ENCODE data around the gene KCNMB1.
A peak's percentile ranks its signal among the peaks of the same experiment; 100 is the strongest.

The KCNMB1 gene

DNA sequence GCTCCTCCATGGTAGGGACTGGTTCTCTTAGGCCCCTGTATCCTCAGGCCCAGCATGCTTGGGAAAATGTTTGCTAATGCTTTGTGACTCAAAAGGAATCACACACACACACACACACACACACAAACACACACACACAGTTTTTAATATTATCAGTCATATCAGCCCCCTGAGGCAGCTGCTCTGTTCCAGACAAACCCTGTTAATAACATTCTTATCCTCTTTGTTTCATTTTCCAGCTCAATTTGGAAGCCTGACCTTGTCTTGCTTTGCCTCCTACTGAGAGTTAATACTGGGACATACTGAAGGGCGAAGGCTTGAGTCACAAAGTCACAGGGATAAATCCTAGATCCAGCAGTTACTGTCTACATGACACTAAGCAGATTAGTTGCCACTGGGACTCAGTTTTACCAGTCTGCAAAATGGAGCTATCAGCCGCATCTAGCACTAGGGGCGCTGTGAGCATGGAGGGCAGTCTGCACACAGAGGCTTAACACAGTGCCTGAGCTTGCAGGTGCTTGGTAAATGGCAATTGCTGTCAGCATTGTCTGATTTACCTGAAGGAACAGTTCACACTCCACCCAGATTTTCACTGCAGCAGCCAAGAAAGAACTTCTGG, 37.1 kb upstream of the KCNMB1 start:
- no peaks in the 10 kb centered on the region for H4K20me1 ChIP-seq (ENCODE audit: control insufficient read depth, insufficient read depth, low read depth, low read length)
- H3K27ac ChIP-seq (ENCODE audit: low read depth, low read length) = no peak overlapping the region
- H3K79me2 ChIP-seq (ENCODE audit: control insufficient read depth, low read length) = no peaks in the 10 kb centered on the region
- peaks cover 15% of the 10 kb centered on the region for H3K27me3 ChIP-seq (ENCODE audit: control insufficient read depth, low read length)
- no peaks in the 10 kb centered on the region for H3K9me3 ChIP-seq (ENCODE audit: control insufficient read depth, insufficient read depth, low read length)
- no peaks in the 10 kb centered on the region for H3K36me3 ChIP-seq (ENCODE audit: control insufficient read depth, low read length)
- TF ChIP-seq EZH2phosphoT487 (IDR thresholded peaks at IDR 0.05; ENCODE audit: borderline replicate concordance, low read length) = no peak
- TF ChIP-seq, protein P1, sequence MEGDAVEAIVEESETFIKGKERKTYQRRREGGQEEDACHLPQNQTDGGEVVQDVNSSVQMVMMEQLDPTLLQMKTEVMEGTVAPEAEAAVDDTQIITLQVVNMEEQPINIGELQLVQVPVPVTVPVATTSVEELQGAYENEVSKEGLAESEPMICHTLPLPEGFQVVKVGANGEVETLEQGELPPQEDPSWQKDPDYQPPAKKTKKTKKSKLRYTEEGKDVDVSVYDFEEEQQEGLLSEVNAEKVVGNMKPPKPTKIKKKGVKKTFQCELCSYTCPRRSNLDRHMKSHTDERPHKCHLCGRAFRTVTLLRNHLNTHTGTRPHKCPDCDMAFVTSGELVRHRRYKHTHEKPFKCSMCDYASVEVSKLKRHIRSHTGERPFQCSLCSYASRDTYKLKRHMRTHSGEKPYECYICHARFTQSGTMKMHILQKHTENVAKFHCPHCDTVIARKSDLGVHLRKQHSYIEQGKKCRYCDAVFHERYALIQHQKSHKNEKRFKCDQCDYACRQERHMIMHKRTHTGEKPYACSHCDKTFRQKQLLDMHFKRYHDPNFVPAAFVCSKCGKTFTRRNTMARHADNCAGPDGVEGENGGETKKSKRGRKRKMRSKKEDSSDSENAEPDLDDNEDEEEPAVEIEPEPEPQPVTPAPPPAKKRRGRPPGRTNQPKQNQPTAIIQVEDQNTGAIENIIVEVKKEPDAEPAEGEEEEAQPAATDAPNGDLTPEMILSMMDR (IDR thresholded peaks at IDR 0.05; ENCODE audit: low read depth, low read length, poor library complexity, severe bottlenecking) = peak; percentile 46
- H3F3A ChIP-seq (ENCODE audit: control insufficient read depth, insufficient read depth) = no peaks in the 10 kb centered on the region
- H3K4me1 ChIP-seq (ENCODE audit: control insufficient read depth, low read length) = no peaks in the 10 kb centered on the region
- H3K9me2 ChIP-seq (replicated peaks; ENCODE audit: control insufficient read depth, low read length) = no peaks in the 10 kb centered on the region
- H3K4me2 ChIP-seq (ENCODE audit: low read length) = no peak overlapping the region
- no peak overlapping the region for H3K4me3 ChIP-seq (ENCODE audit: low read length)

DNA sequence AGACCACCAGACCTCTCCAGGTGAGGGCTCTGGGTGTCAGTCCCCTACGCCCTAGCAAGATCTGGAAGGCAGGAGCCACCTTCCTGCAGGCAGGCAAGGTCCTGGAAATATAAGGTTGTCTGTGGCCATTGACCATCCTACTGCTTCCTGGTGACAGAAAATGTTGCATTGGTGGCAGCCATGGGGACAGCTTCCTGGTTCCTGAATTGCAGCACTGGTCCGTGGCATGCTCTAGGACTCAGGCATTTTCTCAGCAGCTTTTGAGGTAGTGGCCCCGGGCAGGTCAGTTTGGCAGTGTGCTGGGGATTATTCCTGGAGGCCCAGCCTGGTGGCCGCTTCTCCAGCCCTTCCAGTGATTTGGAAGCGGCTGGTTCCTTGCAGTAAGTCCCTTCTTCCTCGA, 36.6 kb upstream of the KCNMB1 start:
- no peak overlapping the region for H3K4me2 ChIP-seq (ENCODE audit: low read length)
- H4K20me1 ChIP-seq (ENCODE audit: control insufficient read depth, insufficient read depth, low read depth, low read length) = no peaks in the 10 kb centered on the region
- no peaks in the 10 kb centered on the region for H3K4me1 ChIP-seq (ENCODE audit: control insufficient read depth, low read length)
- H3K79me2 ChIP-seq (ENCODE audit: control insufficient read depth, low read length) = no peaks in the 10 kb centered on the region
- no peak overlapping the region for H3K4me3 ChIP-seq (ENCODE audit: low read length)
- H3K9me3 ChIP-seq (ENCODE audit: control insufficient read depth, insufficient read depth, low read length) = no peaks in the 10 kb centered on the region
- no peaks in the 10 kb centered on the region for H3K36me3 ChIP-seq (ENCODE audit: control insufficient read depth, low read length)
- H3F3A ChIP-seq (ENCODE audit: control insufficient read depth, insufficient read depth) = no peaks in the 10 kb centered on the region
- no peak overlapping the region for H3K27ac ChIP-seq (ENCODE audit: low read depth, low read length)
- no peak for TF ChIP-seq EZH2phosphoT487 (IDR thresholded peaks at IDR 0.05; ENCODE audit: borderline replicate concordance, low read length)
- TF ChIP-seq, protein P1 (IDR thresholded peaks at IDR 0.05; ENCODE audit: low read depth, low read length, poor library complexity, severe bottlenecking) = no peak
- no peaks in the 10 kb centered on the region for H3K9me2 ChIP-seq (replicated peaks; ENCODE audit: control insufficient read depth, low read length)
- H3K27me3 ChIP-seq (ENCODE audit: control insufficient read depth, low read length) = peaks cover 16% of the 10 kb centered on the region

DNA sequence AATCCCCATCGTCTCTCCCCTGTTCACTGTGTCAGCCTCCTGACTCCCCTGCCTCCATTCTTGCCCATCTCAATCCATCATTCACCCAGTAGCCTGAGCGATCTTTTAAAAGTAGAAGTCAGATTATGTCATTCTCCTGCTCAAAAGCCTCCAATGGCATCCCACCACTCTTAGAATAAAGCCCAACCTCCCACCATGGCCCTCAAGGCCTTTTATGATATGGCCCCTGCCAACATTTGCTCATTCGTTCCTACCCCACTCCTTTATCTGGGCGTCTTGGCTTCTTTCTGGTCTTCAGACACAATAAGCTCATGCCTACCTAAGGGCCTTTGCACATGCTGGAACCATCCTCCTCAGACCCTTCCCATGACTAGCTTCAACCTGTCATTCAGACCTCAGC, 35.5 kb upstream of the KCNMB1 start:
- Histone ChIP-seq H3K4me3 (ENCODE audit: low read length) (no peak overlapping the region), H3K9me3 (ENCODE audit: control insufficient read depth, insufficient read depth, low read length) (no peaks in the 10 kb centered on the region), H4K20me1 (ENCODE audit: control insufficient read depth, insufficient read depth, low read depth, low read length) (no peaks in the 10 kb centered on the region), H3K79me2 (ENCODE audit: control insufficient read depth, low read length) (no peaks in the 10 kb centered on the region), H3K9me2 (replicated peaks; ENCODE audit: control insufficient read depth, low read length) (no peaks in the 10 kb centered on the region), H3K36me3 (ENCODE audit: control insufficient read depth, low read length) (no peaks in the 10 kb centered on the region), H3K4me1 (ENCODE audit: control insufficient read depth, low read length) (no peaks in the 10 kb centered on the region), H3F3A (ENCODE audit: control insufficient read depth, insufficient read depth) (no peaks in the 10 kb centered on the region), H3K27me3 (ENCODE audit: control insufficient read depth, low read length) (peaks cover 16% of the 10 kb centered on the region), H3K4me2 (ENCODE audit: low read length) (no peak overlapping the region), H3K27ac (ENCODE audit: low read depth, low read length) (no peak overlapping the region)
- TF ChIP-seq, protein P1 (IDR thresholded peaks at IDR 0.05; ENCODE audit: low read depth, low read length, poor library complexity, severe bottlenecking) = no peak
- no peak for TF ChIP-seq EZH2phosphoT487 (IDR thresholded peaks at IDR 0.05; ENCODE audit: borderline replicate concordance, low read length)
